RWPE2 (cell line): ENCODE data around the gene LZTR1.
A peak's percentile ranks its signal among the peaks of the same experiment; 100 is the strongest.

Experiments used
- ATAC-seq: fragments of 200-7000 bp; cut with Tn5 transposase; 3 replicates; pipeline ENCODE4 v1.9.1; 2021; ENCODE audit warnings: low read depth
- DNase-seq: peaks from one replicate; pipeline ENCODE4 v3.0.0-alpha.2; 2020; ENCODE audit warnings: low spot score
- H3K27ac ChIP-seq: fragments of 450-650 bp; 2 replicates; pipeline ENCODE4 v1.5.1; 2017; ENCODE audit warnings: mild to moderate bottlenecking; ENCODE audit not compliant: poor library complexity, severe bottlenecking
- H3K27me3 ChIP-seq: fragments of 250-450 bp; sonication (Bioruptor Pico); 2 replicates; pipeline ENCODE4 v1.5.1; 2021; ENCODE audit warnings: mild to moderate bottlenecking, moderate library complexity; ENCODE audit not compliant: insufficient read depth, poor library complexity, severe bottlenecking
- H3K36me3 ChIP-seq: fragments of 250-450 bp; sonication (Bioruptor Pico); 2 replicates; pipeline ENCODE4 v1.5.1; 2020; ENCODE audit warnings: low read depth, mild to moderate bottlenecking, moderate library complexity
- H3K4me1 ChIP-seq: fragments of 250-450 bp; sonication (Bioruptor Pico); 2 replicates; pipeline ENCODE4 v1.5.1; 2021; ENCODE audit warnings: mild to moderate bottlenecking, moderate library complexity; ENCODE audit not compliant: insufficient read depth, poor library complexity, severe bottlenecking
- H3K4me3 ChIP-seq: fragments of 250-450 bp; sonication (Bioruptor Pico); 2 replicates; pipeline ENCODE4 v1.5.1; 2021; ENCODE audit warnings: mild to moderate bottlenecking, moderate library complexity; ENCODE audit not compliant: severe bottlenecking
- H3K9me3 ChIP-seq: fragments of 250-450 bp; sonication (Bioruptor Pico); 2 replicates; pipeline ENCODE4 v1.5.1; 2021; ENCODE audit warnings: mild to moderate bottlenecking, moderate library complexity; ENCODE audit not compliant: severe bottlenecking
- TF ChIP-seq, protein P1 (sequence below): fragments of 450-650 bp; IDR thresholded peaks from one replicate; pipeline ENCODE4 v1.5.1; 2017; ENCODE audit warnings: mild to moderate bottlenecking, moderate library complexity; ENCODE audit not compliant: poor library complexity, severe bottlenecking

LZTR1 gene

GRCh38 chr22:21012446-21013407 is 30.6 kb downstream of the LZTR1 start:
- Histone ChIP-seq H3K36me3 (no peaks in the 10 kb centered on the region), H3K27me3 (no peaks in the 10 kb centered on the region), H3K27ac (no peak overlapping the region), H3K9me3 (no peaks in the 10 kb centered on the region), H3K4me3 (no peak overlapping the region), H3K4me1 (peaks cover 6% of the 10 kb centered on the region)
- ATAC-seq (no peak), DNase-seq (no peak)
- TF ChIP-seq, protein P1, sequence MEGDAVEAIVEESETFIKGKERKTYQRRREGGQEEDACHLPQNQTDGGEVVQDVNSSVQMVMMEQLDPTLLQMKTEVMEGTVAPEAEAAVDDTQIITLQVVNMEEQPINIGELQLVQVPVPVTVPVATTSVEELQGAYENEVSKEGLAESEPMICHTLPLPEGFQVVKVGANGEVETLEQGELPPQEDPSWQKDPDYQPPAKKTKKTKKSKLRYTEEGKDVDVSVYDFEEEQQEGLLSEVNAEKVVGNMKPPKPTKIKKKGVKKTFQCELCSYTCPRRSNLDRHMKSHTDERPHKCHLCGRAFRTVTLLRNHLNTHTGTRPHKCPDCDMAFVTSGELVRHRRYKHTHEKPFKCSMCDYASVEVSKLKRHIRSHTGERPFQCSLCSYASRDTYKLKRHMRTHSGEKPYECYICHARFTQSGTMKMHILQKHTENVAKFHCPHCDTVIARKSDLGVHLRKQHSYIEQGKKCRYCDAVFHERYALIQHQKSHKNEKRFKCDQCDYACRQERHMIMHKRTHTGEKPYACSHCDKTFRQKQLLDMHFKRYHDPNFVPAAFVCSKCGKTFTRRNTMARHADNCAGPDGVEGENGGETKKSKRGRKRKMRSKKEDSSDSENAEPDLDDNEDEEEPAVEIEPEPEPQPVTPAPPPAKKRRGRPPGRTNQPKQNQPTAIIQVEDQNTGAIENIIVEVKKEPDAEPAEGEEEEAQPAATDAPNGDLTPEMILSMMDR: no peak

- Histone ChIP-seq H3K9me3 (no peaks in the 10 kb centered on the region), H3K4me1 (peaks cover 6% of the 10 kb centered on the region), H3K36me3 (no peaks in the 10 kb centered on the region), H3K4me3 (peak overlapping the region; percentile 35), H3K27me3 (no peaks in the 10 kb centered on the region), H3K27ac (peak overlapping the region; percentile 41)
- TF ChIP-seq, protein P1: no peak
- peak; percentile 2; the same call in 2 of the 3 replicates for ATAC-seq
- no peak for DNase-seq
Measured at GRCh38 chr22:21013657-21014201, 31.6 kb downstream of the LZTR1 start.

GRCh38 chr22:21014202-21014725 is 32.2 kb downstream of the LZTR1 start:
- DNase-seq: peak; percentile 87
- H3K27me3 ChIP-seq: no peaks in the 10 kb centered on the region
- TF ChIP-seq, protein P1: no peak
- peak; percentile 86 for ATAC-seq
- H3K9me3 ChIP-seq: no peaks in the 10 kb centered on the region
- no peaks in the 10 kb centered on the region for H3K36me3 ChIP-seq
- peak overlapping the region; percentile 41 for H3K27ac ChIP-seq
- H3K4me3 ChIP-seq: peak overlapping the region; percentile 35
- peaks cover 6% of the 10 kb centered on the region for H3K4me1 ChIP-seq

DNA sequence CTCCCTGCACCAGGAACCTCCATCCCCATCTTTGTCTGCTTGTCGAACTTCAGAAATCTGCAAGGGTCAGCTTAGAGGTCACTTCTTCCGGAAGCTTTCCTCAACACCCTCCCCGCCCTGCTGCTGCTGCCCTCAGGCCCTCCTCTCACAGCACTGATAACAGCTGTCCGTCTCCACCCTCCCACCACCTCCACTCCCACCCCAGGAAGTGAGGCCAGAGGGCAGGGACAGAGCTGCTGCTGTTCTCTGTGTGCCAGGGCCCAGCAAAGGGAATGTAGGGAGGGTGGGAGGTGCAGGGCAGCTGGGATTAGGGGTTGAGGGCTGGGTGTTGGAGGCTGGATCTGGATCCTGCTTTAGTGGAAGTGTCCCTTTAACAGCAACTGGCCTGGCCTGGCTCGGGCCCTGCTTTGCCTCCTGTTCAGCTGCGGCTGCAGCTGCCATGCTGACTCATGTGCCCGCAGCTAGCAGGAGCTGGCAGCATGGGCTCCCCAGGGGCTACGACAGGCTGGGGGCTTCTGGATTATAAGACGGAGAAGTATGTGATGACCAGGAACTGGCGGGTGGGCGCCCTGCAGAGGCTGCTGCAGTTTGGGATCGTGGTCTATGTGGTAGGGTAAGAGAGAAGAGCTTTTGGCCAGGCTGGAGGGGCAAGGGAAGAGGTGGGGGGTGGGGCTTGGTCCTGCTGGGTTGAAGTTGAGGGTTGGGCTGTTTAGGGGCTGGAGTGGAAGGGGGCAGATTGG is 32.8 kb downstream of the LZTR1 start, which contains the start of gene P2RX6:
P2RX6 (plus strand) TSS at position 440 of the 740 bp plus-strand sequence; CDS start at position 450, 10 bp downstream.
- ATAC-seq (peak; percentile 48), DNase-seq (peak; percentile 54)
- no peaks in the 10 kb centered on the region for H3K27me3 ChIP-seq
- TF ChIP-seq, protein P1: no peak
- H3K4me3 ChIP-seq: peak within 1 kb of the TSS; percentile 35
- H3K27ac ChIP-seq: peak within 1 kb of the TSS; percentile 41
- H3K9me3 ChIP-seq: no peaks in the 10 kb centered on the region
- H3K36me3 ChIP-seq: no peaks in the 10 kb centered on the region
- H3K4me1 ChIP-seq: peaks cover 6% of the 10 kb centered on the region
